ENCODE results near the gene FARP2.
"Not testable (repeated sequence)": the region's sequence is repeated elsewhere in the genome, so short reads cannot be mapped to it uniquely, and the experiment has no call there.

The FARP2 gene

DNA sequence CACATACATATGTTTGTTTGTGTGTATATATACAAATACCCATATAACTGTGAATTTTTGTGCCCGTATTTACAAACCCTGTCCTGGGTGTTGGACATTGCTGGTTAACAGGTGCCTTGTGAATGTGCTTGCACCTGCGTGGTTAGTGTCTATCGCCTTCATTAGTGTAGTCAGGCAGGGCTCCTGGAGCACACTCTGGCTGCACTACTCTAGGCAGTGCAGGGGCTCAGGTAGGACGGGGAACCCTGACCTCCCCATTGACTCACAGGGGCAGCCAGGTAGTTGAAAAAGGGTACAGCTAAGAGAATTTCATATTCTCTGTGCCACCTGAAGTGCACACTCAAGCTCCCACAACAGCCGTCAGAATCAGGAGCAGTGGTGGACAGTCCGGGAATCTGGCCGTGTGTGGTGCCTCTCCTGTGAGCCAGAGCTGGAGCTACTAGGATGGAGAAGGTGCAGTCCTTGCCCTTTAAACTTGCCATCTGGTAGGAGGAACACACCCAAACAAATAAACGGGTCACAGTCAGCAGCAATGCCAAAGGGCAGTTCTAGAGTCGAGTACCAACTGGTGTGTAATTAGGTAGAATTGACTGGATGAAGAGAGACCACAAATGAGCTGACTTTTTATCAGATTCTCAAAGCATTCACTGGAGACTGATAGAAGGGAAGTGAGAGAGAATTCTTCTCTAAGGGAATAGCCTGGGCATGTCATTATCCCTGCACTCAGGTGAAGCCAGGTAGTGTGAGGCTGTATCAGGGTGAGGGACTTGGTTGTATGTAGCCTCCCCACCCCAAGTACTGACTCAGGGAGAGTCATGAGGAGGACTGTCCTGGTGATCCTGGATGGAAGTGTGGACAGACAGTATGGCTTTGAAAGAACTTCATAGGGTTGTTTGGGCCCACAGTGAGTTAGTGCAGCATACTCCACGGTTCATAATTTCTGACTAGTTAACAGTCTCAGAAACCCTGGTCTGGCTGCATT is 44.1 kb downstream of the FARP2 start:
- DNase-seq (ENCODE audit: low read depth in 2 of 2): no peak

DNA sequence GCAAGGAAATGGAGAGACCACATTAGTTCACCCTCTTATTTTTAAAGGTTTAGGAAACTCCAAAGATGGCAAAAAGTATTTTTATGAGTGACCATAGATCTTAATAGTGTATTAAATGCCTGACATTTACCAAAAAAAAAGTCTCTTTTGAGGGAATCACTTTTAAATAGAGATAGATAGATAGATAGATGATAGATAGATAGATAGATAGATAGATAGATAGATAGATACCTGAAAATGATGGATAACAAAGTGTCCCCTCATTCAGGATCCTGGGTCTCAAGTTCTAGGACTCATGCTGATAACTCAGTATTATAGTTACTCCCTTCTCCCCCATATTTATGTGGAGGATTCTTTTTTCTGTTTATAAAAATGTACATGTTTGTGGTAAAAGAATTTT is 52.8 kb downstream of the FARP2 start:
- DNase-seq (ENCODE audit: low read depth in 2 of 2): no peak

DNA sequence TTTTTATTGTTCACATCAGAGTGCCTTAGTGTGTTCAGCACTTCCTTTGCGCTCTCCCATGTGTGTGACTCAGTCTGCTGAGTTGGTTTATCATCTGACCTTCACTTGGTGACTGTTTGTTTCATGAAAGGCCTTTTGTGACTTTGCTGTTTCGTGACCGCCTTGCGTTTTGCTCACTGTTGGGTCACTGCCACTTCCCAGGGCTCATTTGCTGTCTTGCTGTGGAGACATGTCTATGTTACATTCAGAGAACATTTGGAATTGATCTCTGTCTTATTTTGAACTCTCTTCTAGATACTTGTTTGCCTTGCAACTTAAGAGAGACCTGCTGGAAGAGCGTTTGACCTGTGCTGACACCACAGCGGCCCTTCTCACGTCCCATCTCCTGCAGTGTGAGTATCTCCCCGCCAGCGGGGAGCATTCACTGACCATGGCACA is 54.7 kb downstream of the FARP2 start:
- no peak for DNase-seq (ENCODE audit: low read depth in 2 of 2)

DNA sequence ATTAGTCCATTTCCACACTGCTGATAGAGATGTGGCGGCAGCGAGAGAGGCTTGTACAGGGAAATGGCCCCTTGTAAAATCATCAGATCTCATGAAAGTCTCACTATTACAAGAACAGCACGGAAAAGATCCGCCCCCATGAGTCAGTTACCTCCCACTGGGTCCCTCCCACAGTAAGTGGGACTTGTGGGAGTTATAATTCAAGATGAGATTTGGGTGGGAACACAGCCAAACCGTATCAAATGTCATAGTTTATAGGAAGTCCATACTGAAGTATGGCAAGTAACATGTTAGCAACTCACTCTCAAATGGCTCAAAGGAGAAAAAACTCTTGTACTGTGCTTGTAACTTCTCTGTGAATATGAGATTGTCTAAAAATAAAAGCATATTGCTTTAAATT is 56.1 kb downstream of the FARP2 start:
- no peak for DNase-seq (ENCODE audit: low read depth in 2 of 2)

DNA sequence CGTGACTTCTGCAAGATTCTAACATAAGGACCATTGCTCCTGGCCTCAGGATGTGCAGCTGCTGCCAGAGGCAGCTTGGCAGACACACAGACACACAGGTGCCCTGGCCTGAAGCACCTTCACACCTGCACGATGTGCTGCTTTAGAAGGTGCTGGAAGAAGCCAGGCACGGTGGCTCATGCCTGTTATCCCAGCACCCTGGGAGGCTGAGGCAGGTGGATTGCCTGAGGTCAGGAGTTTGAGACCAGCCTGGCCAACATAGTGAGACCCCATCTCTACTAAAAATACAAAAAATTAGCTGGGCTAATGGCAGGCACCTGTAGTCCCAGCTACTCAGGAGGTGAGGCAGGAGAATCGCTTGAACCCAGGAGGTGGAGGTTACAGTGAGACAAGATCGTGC is 57.4 kb downstream of the FARP2 start:
- not testable (repeated sequence) for DNase-seq (ENCODE audit: low read depth in 2 of 2)

DNA sequence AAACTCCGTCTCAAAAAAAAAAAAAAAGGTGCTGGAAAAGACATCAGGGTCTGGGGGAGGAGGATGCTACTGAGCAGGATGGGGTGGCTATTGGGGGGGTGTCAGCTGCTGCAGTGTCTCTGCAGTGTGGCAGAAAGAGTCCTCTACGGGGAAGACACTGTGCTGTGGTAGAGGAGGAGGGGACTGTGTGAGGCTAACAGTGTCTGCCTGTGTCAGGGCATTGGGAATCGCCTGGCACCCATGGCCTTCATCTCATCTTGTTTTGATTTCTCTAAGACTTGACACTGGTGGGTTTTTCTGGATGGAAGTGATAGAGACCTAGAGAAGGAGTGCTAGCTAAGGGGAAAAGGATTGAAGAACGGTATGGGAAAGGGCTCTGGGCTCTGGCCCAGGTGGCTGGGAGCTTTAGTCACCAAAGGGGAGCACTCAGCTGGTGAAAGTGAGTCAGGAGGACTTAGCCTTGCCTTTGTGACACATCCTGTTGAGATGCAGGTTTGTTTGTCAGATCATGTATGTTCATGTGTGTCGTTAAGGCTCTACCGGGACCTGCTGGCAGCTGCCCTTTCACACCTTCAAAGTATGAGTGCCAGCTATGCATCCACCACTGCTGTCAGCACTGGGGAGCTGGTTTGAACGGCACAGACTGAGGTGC is 58.0 kb downstream of the FARP2 start:
- DNase-seq (ENCODE audit: low read depth in 2 of 2): no peak

DNA sequence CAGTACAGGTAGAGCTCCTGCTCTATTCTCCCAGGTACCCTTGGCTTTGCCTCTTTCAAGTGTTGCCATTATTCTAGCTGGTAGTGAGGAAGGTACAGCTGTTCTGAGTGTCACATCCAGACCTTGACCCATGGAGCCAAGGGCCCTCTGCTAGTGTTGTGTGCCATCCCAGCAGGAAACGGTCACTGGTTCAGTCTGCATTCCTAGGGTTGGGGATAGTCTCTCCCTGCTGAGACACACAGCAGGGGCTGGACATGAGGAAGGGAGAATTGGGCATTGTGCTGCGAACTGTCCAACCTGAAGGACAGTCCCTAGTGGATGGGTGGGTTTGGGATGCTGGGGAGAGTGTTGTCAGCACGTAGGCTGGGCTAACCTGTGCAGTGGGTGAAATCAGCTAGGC is 59.1 kb downstream of the FARP2 start:
- DNase-seq (ENCODE audit: low read depth in 2 of 2): no peak

DNA sequence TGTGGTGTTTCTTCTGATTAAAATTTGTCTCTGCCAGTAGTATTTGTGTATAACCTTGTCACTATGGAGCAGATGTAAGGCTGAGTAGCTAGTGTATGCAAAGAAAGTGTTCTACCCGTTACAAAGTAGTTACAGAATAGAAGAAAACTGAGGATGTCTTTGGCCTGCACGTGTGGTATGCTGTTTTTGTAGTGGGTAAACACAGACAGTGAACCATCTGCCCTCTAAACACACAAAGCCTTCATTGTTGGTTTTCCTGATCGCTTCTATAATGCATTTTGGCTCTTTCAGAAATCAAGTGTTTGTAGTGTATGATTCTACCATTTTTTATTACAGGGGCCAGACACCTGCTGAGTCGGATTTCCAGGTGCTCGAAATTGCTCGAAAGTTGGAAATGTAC is 61.5 kb downstream of the FARP2 start:
- DNase-seq (ENCODE audit: low read depth in 2 of 2): no peak

DNA sequence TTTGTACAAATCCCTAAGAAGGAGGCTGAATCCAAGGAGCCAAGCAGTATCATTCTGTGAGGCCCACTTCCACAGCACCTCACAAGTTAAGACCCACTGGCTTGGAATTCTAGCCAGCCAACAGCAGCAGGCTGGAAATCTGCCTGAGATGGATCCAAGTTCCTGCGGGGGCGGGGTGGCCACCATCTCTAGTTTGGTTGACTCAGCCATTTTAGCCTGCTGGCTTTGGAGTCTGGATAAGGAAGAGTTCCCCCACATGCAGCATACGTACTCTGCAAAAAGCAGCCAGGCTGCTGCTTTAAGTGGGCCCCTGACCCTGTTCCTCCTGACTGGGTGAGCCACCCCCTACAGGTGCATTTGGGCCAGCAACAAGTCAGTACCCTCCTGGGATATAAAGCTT is 65.2 kb downstream of the FARP2 start:
- DNase-seq (ENCODE audit: low read depth in 2 of 2): no peak

DNA sequence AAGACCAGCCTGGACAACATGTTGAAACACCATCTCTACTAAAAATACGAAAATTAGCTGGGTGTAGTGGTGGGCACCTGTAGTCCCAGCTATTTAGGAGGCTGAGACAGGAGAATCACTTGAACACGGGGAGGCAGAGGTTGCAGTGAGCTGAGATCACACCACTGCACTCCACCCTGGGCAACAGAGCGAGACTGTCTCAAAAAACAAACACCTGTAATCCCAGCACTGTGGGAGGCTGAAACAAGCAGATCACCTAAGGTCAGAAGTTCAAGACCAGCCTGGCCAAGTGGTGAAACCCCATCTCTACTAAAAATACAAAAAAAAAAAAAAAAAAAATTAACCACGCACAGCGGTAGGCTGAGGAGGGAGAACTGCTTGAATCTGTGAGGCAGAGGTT is 65.9 kb downstream of the FARP2 start:
- not testable (repeated sequence) for DNase-seq (ENCODE audit: low read depth in 2 of 2)

DNA sequence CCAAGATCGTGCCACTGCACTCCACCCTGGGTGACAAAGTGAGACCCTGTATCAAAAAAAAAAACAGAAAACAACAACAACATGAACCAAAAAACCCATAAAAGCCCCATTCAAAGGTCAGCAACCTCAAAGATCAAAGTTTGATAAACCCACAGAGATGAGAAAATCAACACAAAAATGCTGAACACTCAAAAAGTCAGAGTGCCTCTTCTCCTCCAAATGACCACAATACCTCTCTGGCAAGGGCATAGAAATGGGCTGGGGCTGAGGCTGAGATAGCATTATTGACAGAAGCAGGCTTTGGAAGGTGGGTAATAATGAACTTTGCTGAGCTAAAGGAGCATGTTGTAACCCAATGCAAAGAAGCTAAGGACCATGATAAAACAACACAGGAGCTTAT is 66.3 kb downstream of the FARP2 start:
- DNase-seq (ENCODE audit: low read depth in 2 of 2): no peak

DNA sequence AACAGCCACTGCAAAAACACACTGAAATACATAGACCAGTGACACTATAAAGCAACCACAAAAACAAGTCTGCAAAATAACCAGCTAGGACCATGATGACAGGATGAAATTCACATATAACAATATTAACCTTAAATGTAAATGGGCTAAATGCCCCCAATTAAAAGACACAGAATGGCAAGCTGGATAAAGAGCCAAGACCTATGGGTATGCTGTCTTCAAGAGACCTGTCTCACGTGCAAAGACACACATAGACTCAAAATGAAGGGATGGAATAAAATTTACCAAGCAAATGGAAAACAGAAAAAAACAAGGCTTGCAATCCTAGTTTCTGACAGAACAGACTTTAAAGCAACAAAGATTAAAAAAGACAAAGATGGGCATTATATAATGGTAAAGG is 67.4 kb downstream of the FARP2 start:
- DNase-seq (ENCODE audit: low read depth in 2 of 2): not testable (repeated sequence)

DNA sequence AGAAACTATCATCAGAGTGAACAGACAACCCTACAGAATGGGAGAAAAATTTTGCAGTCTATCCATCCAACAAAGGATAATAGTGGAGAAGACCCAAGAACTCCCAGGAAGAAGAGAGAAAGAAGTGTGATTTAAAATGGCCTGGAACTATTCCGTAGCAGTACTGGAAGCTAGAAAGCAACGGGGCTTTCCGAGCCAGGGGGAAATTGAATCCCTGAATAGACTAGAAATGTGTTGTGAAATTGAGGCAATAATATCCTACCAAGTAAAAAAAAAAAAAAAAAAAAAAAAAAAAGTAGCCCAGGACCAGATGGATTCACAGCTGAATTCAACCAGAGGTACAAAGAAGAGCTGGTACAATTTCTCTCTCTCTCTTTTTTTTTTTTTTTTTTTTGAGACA is 69.3 kb downstream of the FARP2 start:
- no peak for DNase-seq (ENCODE audit: low read depth in 2 of 2)

DNA sequence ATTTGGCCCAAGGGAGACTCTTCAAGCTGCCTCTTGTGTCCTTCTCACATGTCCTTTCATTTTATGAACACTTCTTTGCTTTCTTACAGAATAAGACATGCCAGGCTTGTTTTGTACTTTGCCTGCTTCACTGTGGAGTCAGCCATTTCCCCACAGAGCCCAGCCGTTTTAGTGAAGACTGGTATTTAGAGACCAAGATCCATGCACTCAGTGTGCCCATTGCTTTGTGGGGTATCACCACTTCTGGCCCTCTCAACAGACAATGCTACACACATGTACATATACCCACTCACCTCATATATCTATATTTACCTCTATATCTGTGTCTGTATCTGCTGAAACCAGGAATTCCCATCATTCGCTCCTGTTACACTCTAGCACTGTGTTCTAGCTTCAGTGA is 74.1 kb downstream of the FARP2 start:
- DNase-seq (ENCODE audit: low read depth in 2 of 2): no peak

DNA sequence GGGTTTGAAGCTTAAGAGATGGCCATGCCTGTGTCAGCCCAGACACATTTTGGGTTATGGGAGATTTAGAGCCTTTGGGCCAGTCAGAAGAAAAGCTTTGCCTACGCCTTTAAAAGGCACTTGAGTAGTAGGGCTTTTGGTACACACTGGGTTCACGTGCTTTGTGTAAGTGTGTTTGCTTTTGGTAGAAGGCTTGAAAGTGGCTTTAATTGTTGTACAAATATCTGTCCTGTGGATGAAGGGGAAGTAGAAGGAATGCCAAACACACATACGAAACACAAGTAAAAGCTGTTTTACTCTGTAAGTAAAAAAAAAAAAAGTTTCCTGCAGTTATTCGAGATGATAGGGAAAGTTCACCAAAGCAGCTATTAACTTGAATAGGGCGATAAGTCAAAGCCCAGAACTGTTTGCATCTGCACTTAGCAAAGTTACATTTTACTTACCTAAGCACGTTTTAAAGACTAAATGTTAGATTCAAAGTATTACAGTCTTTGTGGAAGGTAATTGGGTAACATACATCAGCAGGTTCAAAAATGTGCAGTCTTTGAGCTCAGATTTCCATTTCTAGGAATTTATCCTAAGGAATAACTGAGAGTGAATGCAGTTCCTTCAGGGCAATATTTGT is 76.9 kb downstream of the FARP2 start:
- no peak for DNase-seq (ENCODE audit: low read depth in 2 of 2)

DNA sequence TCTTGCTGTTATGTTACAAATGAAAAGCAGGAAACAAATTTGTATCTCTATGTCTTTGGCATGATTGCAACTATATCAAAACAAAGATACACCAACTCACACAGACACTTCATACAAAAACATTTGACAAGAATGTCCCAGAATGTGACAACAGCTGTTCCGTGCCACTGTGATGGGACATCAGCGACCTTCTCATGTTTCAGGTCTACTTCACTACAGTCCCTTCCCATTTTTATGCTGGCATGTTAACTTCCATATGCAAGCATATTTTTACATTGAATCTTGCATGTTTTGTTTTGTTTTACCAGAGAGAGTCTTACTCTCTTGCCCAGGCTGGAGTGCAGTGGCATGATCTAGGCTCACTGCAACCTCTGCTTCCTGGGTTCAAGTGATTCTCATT is 81.1 kb downstream of the FARP2 start:
- DNase-seq (ENCODE audit: low read depth in 2 of 2): no peak

DNA sequence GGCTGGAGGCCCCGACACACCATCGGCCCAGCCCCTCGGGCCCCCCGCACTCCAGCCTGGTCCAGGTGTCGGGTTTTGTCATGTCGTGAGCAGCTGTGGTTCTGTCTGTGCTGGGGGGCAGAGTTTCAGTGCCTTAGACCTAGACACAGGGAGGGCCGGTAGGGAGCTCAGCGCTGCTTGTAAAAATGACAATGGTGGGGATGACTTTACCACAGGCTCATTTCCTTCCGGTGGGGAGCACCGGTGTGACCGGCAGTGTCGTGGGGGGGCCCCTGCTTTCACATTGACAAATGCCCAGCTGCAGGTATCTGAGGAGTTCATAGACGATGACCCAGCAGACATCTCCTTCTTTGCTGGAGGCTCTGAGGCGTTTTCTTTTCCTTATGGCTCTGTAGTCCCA is 85.4 kb downstream of the FARP2 start:
- DNase-seq (ENCODE audit: low read depth in 2 of 2): no peak

DNA sequence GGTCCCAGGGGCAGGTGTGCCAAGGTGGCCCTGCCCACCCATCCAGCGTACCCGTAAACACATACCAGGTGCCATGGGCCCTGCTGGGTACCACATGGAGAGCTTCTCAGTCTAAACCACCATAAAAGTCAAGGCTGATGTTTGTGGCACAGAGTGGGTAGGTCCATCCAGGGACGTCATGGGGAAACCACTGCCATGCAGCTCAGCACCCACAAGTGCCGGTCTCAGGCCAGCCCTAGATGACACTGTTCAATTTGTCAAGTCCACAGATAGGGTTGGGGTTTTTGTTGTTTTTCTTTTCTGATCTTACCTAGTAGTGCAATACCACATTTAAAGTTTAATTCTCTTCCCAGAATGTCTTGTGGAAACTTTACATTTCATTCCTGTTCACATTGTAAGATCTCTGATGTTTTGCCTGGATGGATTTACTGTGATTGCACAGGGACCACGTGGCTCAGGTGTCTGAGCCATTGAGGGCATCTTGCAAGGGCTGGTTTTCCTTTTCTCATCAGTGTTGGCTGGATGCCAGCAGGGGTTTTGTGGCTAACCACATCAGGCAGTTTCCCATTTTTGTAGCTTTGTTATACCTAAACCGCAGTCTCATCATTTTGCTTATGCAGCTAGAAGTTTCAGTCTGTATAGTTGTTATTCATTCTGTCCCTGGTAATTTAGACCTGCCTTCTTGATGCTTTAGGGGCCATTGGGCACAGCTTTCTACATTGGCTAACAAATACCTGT is 87.6 kb downstream of the FARP2 start:
- peak; percentile 81 to 82 for DNase-seq (ENCODE audit: low read depth in 2 of 2)

DNA sequence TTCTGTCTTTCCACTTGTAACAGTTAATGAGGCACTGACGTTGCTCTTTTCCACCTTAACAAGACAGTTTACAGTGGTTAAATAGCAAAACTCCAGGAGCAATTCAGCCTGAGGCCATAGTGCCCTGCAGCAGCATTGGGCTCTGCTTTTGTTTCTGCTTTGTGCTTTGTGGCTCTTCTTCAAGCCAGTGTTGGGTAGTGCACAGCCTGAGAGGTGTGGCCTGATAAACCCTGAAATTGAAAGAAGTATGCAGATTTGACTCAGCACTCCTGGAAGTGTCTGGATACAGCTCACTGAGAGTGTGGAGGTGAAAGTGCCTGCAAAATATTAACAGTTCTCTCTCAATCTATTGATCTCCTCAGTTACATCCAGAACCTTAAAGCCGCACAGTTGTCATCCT is 89.3 kb downstream of the FARP2 start:
- no peak for DNase-seq (ENCODE audit: low read depth in 2 of 2)

DNA sequence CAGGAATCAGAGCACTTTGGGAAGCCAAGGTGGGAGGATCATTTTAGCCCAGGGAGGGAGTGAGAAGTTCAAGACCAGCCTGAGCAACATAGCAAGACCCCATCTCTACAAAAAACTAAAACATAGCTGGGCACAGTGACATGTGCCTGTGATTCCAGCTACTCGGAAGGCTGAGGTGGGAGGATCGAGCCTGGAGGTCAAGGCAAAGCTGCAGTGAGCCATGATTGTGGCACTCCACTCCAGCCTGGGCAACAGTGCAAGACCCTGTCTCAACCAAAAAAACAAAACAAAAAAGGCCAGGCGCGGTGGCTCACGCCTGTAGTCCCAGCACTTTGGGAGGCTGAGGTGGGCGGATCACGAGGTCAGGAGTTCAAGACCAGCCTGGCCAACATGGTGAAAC is 94.0 kb downstream of the FARP2 start:
- DNase-seq (ENCODE audit: low read depth in 2 of 2): not testable (repeated sequence)

DNA sequence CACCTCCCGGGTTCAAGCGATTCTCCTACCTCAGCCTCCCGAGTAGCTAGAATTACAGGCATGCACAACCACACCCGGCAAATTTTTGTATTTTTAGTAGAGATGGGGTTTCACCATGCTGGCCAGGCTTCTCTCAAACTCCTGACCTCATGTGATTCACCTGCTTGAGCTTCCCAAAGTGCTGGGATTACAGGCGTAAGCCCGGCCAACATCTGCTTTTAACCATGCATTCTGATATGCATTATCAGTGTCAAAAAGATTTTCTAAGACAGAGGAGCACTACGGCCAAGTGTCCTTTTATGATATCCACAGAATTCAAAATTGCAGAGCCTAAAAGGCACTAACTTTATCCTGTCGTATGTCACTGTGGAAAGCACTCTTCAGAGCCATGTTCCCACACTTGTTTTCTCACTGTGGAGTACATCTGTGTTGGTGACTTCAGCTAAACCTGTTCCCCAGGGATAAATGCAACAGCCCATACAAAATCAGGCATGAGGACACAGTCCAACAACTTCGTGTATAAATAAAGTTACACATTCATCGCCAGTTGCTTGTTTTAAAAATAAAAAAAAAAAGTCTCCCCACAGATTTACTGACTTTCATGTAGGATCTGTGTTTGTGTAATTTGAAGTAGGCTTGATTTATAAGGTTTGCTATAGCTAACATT is 95.9 kb downstream of the FARP2 start:
- no peak for DNase-seq (ENCODE audit: low read depth in 2 of 2)
